ENCODE results near the gene STH. TPM values are rescaled to one million over a fixed set of nuclear protein-coding genes. Genes with fewer than 3 reads are reported as not detected.
"Not testable (repeated sequence)": the region's sequence is repeated elsewhere in the genome, so short reads cannot be mapped to it uniquely, and the experiment has no call there.

Gene STH
- polyA plus RNA-seq (ENCODE audit: insufficient read length in 4 of 4) = under 1 TPM in 1 of 4 donors, not detected in 3; 0.35 TPM

- DNase-seq (ENCODE audit: low read depth in 4 of 4, low spot score in 2 of 4) = no peak
Observed at GRCh38 chr17:45998987-45999899, at the start of gene STH. Gene STH (plus strand): TSS chr17:45999250. CDS start chr17:45999280, 30 bp downstream.

GRCh38 chr17:45949755-45950320 lies 49.2 kb upstream of the STH start:
- DNase-seq (ENCODE audit: low read depth in 4 of 4, low spot score in 2 of 4) = no peak

- DNase-seq (ENCODE audit: low read depth in 4 of 4, low spot score in 2 of 4) = no peak
Observed at GRCh38 chr17:45950888-45951287, 48.2 kb upstream of the STH start.

GRCh38 chr17:45951403-45951802 lies 47.6 kb upstream of the STH start:
- DNase-seq (ENCODE audit: low read depth in 4 of 4, low spot score in 2 of 4) = no peak

GRCh38 chr17:45951941-45952340 lies 47.1 kb upstream of the STH start:
- no peak for DNase-seq (ENCODE audit: low read depth in 4 of 4, low spot score in 2 of 4)

GRCh38 chr17:45952814-45953320 lies 46.2 kb upstream of the STH start:
- DNase-seq (ENCODE audit: low read depth in 4 of 4, low spot score in 2 of 4) = no peak

GRCh38 chr17:45953561-45953960 lies 45.5 kb upstream of the STH start:
- no peak for DNase-seq (ENCODE audit: low read depth in 4 of 4, low spot score in 2 of 4)

- DNase-seq (ENCODE audit: low read depth in 4 of 4, low spot score in 2 of 4) = no peak
Observed at GRCh38 chr17:45954914-45955313, 44.1 kb upstream of the STH start.

- no peak for DNase-seq (ENCODE audit: low read depth in 4 of 4, low spot score in 2 of 4)
Observed at GRCh38 chr17:45955326-45955725, 43.7 kb upstream of the STH start.

- no peak for DNase-seq (ENCODE audit: low read depth in 4 of 4, low spot score in 2 of 4)
Observed at GRCh38 chr17:45956090-45956489, 43.0 kb upstream of the STH start.

- DNase-seq (ENCODE audit: low read depth in 4 of 4, low spot score in 2 of 4) = not testable (repeated sequence)
Observed at GRCh38 chr17:45956746-45957145, 42.3 kb upstream of the STH start.

GRCh38 chr17:45958307-45958706 lies 40.7 kb upstream of the STH start:
- no peak for DNase-seq (ENCODE audit: low read depth in 4 of 4, low spot score in 2 of 4)

- DNase-seq (ENCODE audit: low read depth in 4 of 4, low spot score in 2 of 4) = no peak
Observed at GRCh38 chr17:45958994-45959665, 39.9 kb upstream of the STH start.

GRCh38 chr17:45960311-45960710 lies 38.7 kb upstream of the STH start:
- no peak for DNase-seq (ENCODE audit: low read depth in 4 of 4, low spot score in 2 of 4)

- DNase-seq (ENCODE audit: low read depth in 4 of 4, low spot score in 2 of 4) = no peak
Observed at GRCh38 chr17:45961206-45961605, 37.8 kb upstream of the STH start.

- no peak for DNase-seq (ENCODE audit: low read depth in 4 of 4, low spot score in 2 of 4)
Observed at GRCh38 chr17:45962221-45962972, 36.7 kb upstream of the STH start.

- no peak for DNase-seq (ENCODE audit: low read depth in 4 of 4, low spot score in 2 of 4)
Observed at GRCh38 chr17:45963283-45963682, 35.8 kb upstream of the STH start.

- no peak for DNase-seq (ENCODE audit: low read depth in 4 of 4, low spot score in 2 of 4)
Observed at GRCh38 chr17:45963889-45964288, 35.2 kb upstream of the STH start.

GRCh38 chr17:45964634-45965033 lies 34.4 kb upstream of the STH start:
- no peak for DNase-seq (ENCODE audit: low read depth in 4 of 4, low spot score in 2 of 4)

- no peak for DNase-seq (ENCODE audit: low read depth in 4 of 4, low spot score in 2 of 4)
Observed at GRCh38 chr17:45965812-45966211, 33.2 kb upstream of the STH start.
